HG02970 (cell line): ENCODE measurements around the gene VPS9D1.
A peak's percentile ranks its signal among the peaks of the same experiment; 100 is the strongest.
"Not testable (repeated sequence)": the region's sequence is repeated elsewhere in the genome, so short reads cannot be mapped to it uniquely, and the experiment has no call there.

Source experiments
- ATAC-seq: cut with Tn5 transposase; IDR thresholded peaks from one replicate; pipeline ENCODE4 v1.9.1; 2021; ENCODE audit warnings: mild to moderate bottlenecking, moderate library complexity, moderate number of reproducible peaks; ENCODE audit not compliant: unreplicated experiment, low FRiP score

Gene VPS9D1

GRCh38 chr16:89695086-89695874 lies 25.4 kb downstream of the VPS9D1 start:
- no peak for ATAC-seq

- not testable (repeated sequence) for ATAC-seq
Observed at GRCh38 chr16:89694784-89695085, 26.0 kb downstream of the VPS9D1 start.

- ATAC-seq, result no peak
Observed at GRCh38 chr16:89693931-89694783, 26.5 kb downstream of the VPS9D1 start.

- no peak for ATAC-seq
Observed at GRCh38 chr16:89693289-89693731, 27.4 kb downstream of the VPS9D1 start.

GRCh38 chr16:89691986-89692569 lies 28.6 kb downstream of the VPS9D1 start:
- ATAC-seq, result no peak

- ATAC-seq, result no peak
Observed at GRCh38 chr16:89691231-89691985, 29.3 kb downstream of the VPS9D1 start.

GRCh38 chr16:89690392-89690901 lies 30.3 kb downstream of the VPS9D1 start:
- ATAC-seq, result no peak

GRCh38 chr16:89689621-89690020 lies 31.1 kb downstream of the VPS9D1 start:
- ATAC-seq, result not testable (repeated sequence)

GRCh38 chr16:89689142-89689541 lies 31.6 kb downstream of the VPS9D1 start:
- ATAC-seq, result no peak

- ATAC-seq, result no peak
Observed at GRCh38 chr16:89688395-89688794, 32.3 kb downstream of the VPS9D1 start.

- peak; percentile 39 for ATAC-seq
Observed at GRCh38 chr16:89687092-89687940, 33.4 kb downstream of the VPS9D1 start.

- ATAC-seq, result peak; percentile 84
Observed at GRCh38 chr16:89686520-89687091, 34.1 kb downstream of the VPS9D1 start, which contains the start of gene CDK10. CDK10 (plus strand) TSS chr16:89686689; CDS start chr16:89686711, 22 bp downstream.

DNA sequence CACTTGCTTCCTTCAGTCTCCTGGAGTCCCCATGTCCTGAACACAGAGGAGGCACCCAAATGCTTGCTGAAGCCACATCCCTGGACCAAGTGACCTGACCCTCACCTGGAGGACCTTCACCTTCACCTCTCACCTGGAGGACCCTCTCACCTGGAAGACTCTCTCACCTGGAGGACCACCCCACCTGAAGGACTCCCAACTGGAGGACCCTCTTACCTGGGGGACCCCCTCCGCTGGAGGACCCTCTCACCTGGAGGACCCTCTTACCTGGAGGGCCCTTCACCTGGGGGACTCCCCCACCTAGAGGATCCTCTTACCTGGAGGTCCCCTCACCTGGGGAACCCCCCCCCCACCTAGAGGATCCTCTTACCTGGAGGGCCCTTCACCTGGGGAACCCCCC lies 34.8 kb downstream of the VPS9D1 start:
- no peak for ATAC-seq

- ATAC-seq, result no peak
Observed at GRCh38 chr16:89678258-89678657, 42.4 kb downstream of the VPS9D1 start.

- no peak for ATAC-seq
Observed at GRCh38 chr16:89672177-89672941, 48.3 kb downstream of the VPS9D1 start.

DNA sequence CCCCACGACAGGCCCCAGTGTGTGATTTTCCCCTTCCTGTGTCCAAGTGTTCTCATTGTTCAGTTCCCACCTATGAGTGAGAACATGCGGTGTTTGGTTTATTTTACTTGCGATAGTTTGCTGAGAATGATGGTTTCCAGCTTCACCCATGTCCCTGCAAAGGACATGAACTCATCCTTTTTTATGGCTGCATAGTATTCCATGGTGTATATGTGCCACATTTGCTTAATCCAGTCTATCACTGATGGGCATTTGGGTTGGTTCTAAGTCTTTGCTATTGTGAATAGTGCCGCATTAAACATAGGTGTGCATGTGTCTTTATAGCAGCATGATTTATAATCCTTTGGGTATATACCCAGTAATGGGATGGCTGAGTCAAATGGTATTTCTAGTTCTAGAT lies 49.1 kb downstream of the VPS9D1 start:
- ATAC-seq, result not testable (repeated sequence)

DNA sequence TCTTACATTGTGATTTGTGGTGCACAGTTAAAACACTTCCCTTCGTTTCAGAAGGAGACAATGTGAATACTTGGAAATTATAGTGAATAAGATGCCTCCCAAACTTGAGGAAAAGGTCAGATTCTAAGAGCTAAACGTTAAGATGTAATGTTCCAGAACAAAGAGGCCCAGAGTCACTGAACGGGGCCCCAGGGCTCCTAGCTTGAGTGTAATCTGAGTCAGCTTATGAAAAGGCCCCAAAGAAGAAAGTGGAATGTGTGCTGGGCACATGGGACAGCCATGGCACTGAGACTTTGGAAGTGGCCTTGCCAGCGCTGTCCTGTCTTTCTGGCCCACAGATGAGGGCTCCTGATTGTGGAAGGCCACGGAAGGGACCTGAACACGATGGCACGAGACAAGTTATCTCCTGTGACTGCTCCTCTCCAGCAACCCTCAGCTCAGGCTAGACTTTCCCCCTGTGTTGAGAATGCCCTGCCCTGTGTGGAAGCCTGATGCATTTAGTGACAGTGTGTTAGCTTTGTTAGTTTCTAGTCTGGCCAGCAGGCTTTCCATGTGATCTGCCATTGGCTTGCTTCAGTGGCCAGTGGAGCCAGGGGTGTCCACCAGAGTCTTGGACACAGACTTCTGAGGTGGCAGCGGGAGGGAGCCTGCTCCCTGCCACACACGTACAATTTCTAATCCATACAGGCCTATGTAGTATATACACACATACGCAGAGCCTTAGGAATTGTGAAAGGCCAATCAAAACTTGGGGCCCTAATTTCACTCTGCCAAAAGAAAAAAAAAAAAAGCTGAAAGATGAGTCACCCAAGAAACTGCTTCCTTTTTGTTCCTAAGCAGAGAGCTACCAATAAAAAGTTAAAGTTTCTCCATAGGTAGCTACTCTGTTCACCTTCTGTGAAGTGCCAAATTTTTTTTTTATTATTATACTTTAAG lies 49.9 kb downstream of the VPS9D1 start:
- ATAC-seq, result no peak
